ENCODE measurements around the gene PLPPR1. TPM values are rescaled to one million over a fixed set of nuclear protein-coding genes. Genes with fewer than 3 reads are reported as not detected.

Gene PLPPR1
- polyA plus RNA-seq, 1 of the 3 experiments (the other 2 are of a cell fraction) = not detected

GRCh38 chr9:101353683-101354082 is 325.2 kb downstream of the PLPPR1 start:
- H3K9ac ChIP-seq = no peak overlapping the region
- no peaks in the 10 kb centered on the region for H3K9me3 ChIP-seq
- H3K4me2 ChIP-seq = no peak overlapping the region
- H3K79me2 ChIP-seq (ENCODE audit: insufficient read depth) = no peaks in the 10 kb centered on the region
- no peaks in the 10 kb centered on the region for H3K36me3 ChIP-seq (replicated peaks in 1 of 2; ENCODE audit: control insufficient read depth in 1 of 2, insufficient read depth in 2 of 2, low read length in 1 of 2)
- ChIA-PET CTCF (no interaction called here), POLR2A (no interaction called here)
- TF ChIP-seq JUND (IDR thresholded peaks at IDR 0.05) = no peak
- no peak for TF ChIP-seq POLR2AphosphoS5 (IDR thresholded peaks at IDR 0.05; ENCODE audit: low read depth, low read length)
- TF ChIP-seq TCF12 (IDR thresholded peaks at IDR 0.05) = no peak
- TF ChIP-seq EZH2phosphoT487 (IDR thresholded peaks at IDR 0.05; ENCODE audit: borderline replicate concordance, low read depth) = no peak
- no peaks in the 10 kb centered on the region for H4K20me1 ChIP-seq (ENCODE audit: insufficient read depth)
- no peaks in the 10 kb centered on the region for H3K9me2 ChIP-seq
- H3F3A ChIP-seq (replicated peaks; ENCODE audit: insufficient read depth) = no peaks in the 10 kb centered on the region
- no peaks in the 10 kb centered on the region for H3K4me1 ChIP-seq (ENCODE audit: control insufficient read depth in 1 of 2, insufficient read depth in 2 of 2, low read depth in 1 of 2, low read length in 1 of 2)
- 78% methylated on average over 2 of the region's 2 CpGs for WGBS (ENCODE audit: low lambda C conversion rate)
- no peak overlapping the region for H3K27ac ChIP-seq (ENCODE audit: low read depth in 2 of 2, low read length in 1 of 2)
- DNase-seq = no peak
- H3K27me3 ChIP-seq (ENCODE audit: insufficient read depth) = no peaks in the 10 kb centered on the region
- no peak overlapping the region for H3K4me3 ChIP-seq (ENCODE audit: low read depth in 2 of 2, low read length in 1 of 2)
- no peak overlapping the region for H2AFZ ChIP-seq (ENCODE audit: low read depth)

GRCh38 chr9:101354143-101354764 is 325.7 kb downstream of the PLPPR1 start:
- ChIA-PET CTCF (no interaction called here), POLR2A (no interaction called here)
- no peaks in the 10 kb centered on the region for H3K79me2 ChIP-seq (ENCODE audit: insufficient read depth)
- no peak overlapping the region for H3K4me2 ChIP-seq
- WGBS (ENCODE audit: low lambda C conversion rate) = 35% methylated on average over 5 of the region's 5 CpGs
- no peak overlapping the region for H3K9ac ChIP-seq
- H3K4me3 ChIP-seq (ENCODE audit: low read depth in 2 of 2, low read length in 1 of 2) = no peak overlapping the region
- H3K9me3 ChIP-seq = no peaks in the 10 kb centered on the region
- no peaks in the 10 kb centered on the region for H3K27me3 ChIP-seq (ENCODE audit: insufficient read depth)
- no peak overlapping the region for H2AFZ ChIP-seq (ENCODE audit: low read depth)
- H4K20me1 ChIP-seq (ENCODE audit: insufficient read depth) = no peaks in the 10 kb centered on the region
- TF ChIP-seq NFIC (IDR thresholded peaks at IDR 0.05; ENCODE audit: borderline replicate concordance) = no peak
- no peak for TF ChIP-seq MEF2A (IDR thresholded peaks at IDR 0.05; ENCODE audit: borderline replicate concordance, low read depth)
- TF ChIP-seq IRF3 (IDR thresholded peaks at IDR 0.05; ENCODE audit: low read depth, low read length) = no peak
- TF ChIP-seq ZBTB33 (IDR thresholded peaks at IDR 0.05; ENCODE audit: borderline replicate concordance, low read depth) = no peak
- no peak for TF ChIP-seq NRF1 (IDR thresholded peaks at IDR 0.05; ENCODE audit: low read depth, low read length)
- TF ChIP-seq TEAD4 (IDR thresholded peaks at IDR 0.05; ENCODE audit: borderline replicate concordance, insufficient read depth) = no peak
- no peak for TF ChIP-seq EZH2phosphoT487 (IDR thresholded peaks at IDR 0.05; ENCODE audit: borderline replicate concordance, low read depth)
- TF ChIP-seq RCOR1 (IDR thresholded peaks at IDR 0.05; ENCODE audit: low read length) = no peak
- TF ChIP-seq SMC3 (IDR thresholded peaks at IDR 0.05; ENCODE audit: low read depth, low read length) = no peak
- no peak for TF ChIP-seq JUND (IDR thresholded peaks at IDR 0.05)
- TF ChIP-seq CHD2 (IDR thresholded peaks at IDR 0.05; ENCODE audit: low read length, partially characterized antibody) = no peak
- TF ChIP-seq PBX3 (IDR thresholded peaks at IDR 0.05) = no peak
- TF ChIP-seq REST (IDR thresholded peaks at IDR 0.05; ENCODE audit: low read depth, low read length) = no peak
- no peak for TF ChIP-seq USF1 (IDR thresholded peaks at IDR 0.05; ENCODE audit: borderline replicate concordance, low read depth)
- TF ChIP-seq FOXM1 (IDR thresholded peaks at IDR 0.05; ENCODE audit: low read depth) = no peak
- H3K27ac ChIP-seq (ENCODE audit: low read depth in 2 of 2, low read length in 1 of 2) = no peak overlapping the region
- no peaks in the 10 kb centered on the region for H3K36me3 ChIP-seq (replicated peaks in 1 of 2; ENCODE audit: control insufficient read depth in 1 of 2, insufficient read depth in 2 of 2, low read length in 1 of 2)
- no peaks in the 10 kb centered on the region for H3K4me1 ChIP-seq (ENCODE audit: control insufficient read depth in 1 of 2, insufficient read depth in 2 of 2, low read depth in 1 of 2, low read length in 1 of 2)
- H3F3A ChIP-seq (replicated peaks; ENCODE audit: insufficient read depth) = no peaks in the 10 kb centered on the region
- no peak for DNase-seq
- H3K9me2 ChIP-seq = no peaks in the 10 kb centered on the region
